K562 (cell line): ENCODE results near the gene ART4. TPM values are rescaled to one million over a fixed set of nuclear protein-coding genes. Genes with fewer than 3 reads are reported as not detected.

ENCODE experiments used
- ARHGAP35 ChIP-seq: fragments of 450-650 bp; IDR thresholded peaks from 2 replicates; pipeline ENCODE4 v1.6.1; 2018; ENCODE audit not compliant: partially characterized antibody
- GABPA ChIP-seq: fragments of 200-800 bp; sonication (Bioruptor generic); conservative IDR thresholded peaks from 2 replicates; pipeline ENCODE4 v1.6.1; 2016; ENCODE audit warnings: low read depth, missing genetic modification characterization, missing compliant biosample characterization
- ZNF184 ChIP-seq: sonication (generic); formaldehyde crosslinking; IDR thresholded peaks from 2 replicates; pipeline ENCODE4 v1.5.0; 2020; ENCODE audit warnings: missing genetic modification reagents
- ZNF583 ChIP-seq: fragments of 250-450 bp; sonication (Bioruptor Pico); IDR thresholded peaks from 2 replicates; pipeline ENCODE4 v1.4.0; 2020
- polyA plus RNA-seq, 8 experiments: library from polyadenylated mRNA; depleted of rRNA in 4 of 8; stranded (reverse) in 5 of 8; unstranded in 3 of 8; fragments of >200 nt; fragmentation: Nextera tagmentation in 2 of 8; fragmentation: Illumina TruSeq in 1 of 8; extraction: Ambion mirVana in 2 of 8; extraction: Trizol in 1 of 8; gene quantifications; 2 replicates each; pipeline versions ENCODE4 v1.2.1 to v1.2.3, GENCODE V29; 2011 to 2014; ENCODE audit warnings: inconsistent platforms in 1 of 8, missing spikeins in 1 of 8
- total RNA-seq, 7 experiments: library from RNA; depleted of rRNA in 6 of 7; stranded (reverse); fragments of >200 nt in 6 of 7; fragmentation: Illumina TruSeq in 2 of 7; extraction: Trizol in 2 of 7; gene quantifications; 2 replicates each; pipeline versions ENCODE4 v1.2.1 to v1.2.3, GENCODE V29; 2011 to 2021; ENCODE audit warnings: low replicate concordance in 1 of 7
- TF ChIP-seq, protein P1 (sequence below): fragments of 450-650 bp; IDR thresholded peaks from 2 replicates; pipeline ENCODE4 v1.7.0; 2016; ENCODE audit warnings: borderline replicate concordance
- TF ChIP-seq, protein P2 (sequence below): sonication (generic); formaldehyde crosslinking; IDR thresholded peaks from 2 replicates; pipeline ENCODE4 v1.8.1; 2022; ENCODE audit warnings: missing genetic modification reagents
- TF ChIP-seq, protein P3 (sequence below): fragments of 450-650 bp; IDR thresholded peaks from 2 replicates; pipeline ENCODE4 v1.6.1; 2016; ENCODE audit warnings: borderline replicate concordance
- TF ChIP-seq, protein P4 (sequence below): fragments of 450-650 bp; IDR thresholded peaks from 2 replicates; pipeline ENCODE4 v1.7.1; 2018; ENCODE audit warnings: mild to moderate bottlenecking, low read depth; ENCODE audit not compliant: partially characterized antibody
- TF ChIP-seq, protein P5 (sequence below): sonication (generic); formaldehyde crosslinking; IDR thresholded peaks from 2 replicates; pipeline ENCODE4 v1.8.1; 2023; ENCODE audit warnings: missing genetic modification reagents, mild to moderate bottlenecking, borderline replicate concordance
- TF ChIP-seq, protein P6 (sequence below): fragments of 250-450 bp; sonication (Bioruptor Pico); IDR thresholded peaks from 2 replicates; pipeline ENCODE4 v1.5.1; 2021; ENCODE audit warnings: mild to moderate bottlenecking
- TF ChIP-seq, protein P7 (sequence below), 2 experiments: fragments of 450-650 bp; IDR thresholded peaks; 2 replicates each; pipeline ENCODE4 v1.6.1; 2016

Gene ART4
- total and polyA plus RNA-seq, 9 of the 15 experiments (the other 6 are each of a cell fraction or from before 2014, with no cell fraction given), result 0.07 TPM; not detected in 8

DNA sequence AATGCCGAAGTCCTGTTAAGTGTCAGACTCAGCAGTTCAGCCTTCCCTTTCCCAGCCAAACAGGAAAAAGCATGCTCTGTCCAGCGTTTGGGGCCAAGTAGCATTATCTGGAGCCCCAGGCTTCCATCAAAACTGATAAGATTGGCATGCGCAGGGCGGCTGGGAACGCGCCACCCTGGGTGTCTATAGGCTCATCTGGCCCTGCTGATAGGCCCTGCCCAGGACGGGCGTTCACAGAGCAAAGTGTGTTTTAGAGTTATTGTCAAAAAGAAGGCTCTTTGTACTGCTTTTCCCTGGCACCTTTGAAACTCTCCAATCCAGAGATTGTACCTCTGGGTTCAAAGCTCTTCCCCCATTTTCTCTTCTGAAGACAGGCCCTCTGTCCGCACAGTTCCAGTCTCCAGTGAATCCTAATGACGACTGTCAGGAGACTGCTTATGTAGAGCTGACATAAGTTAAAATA is at the start of gene ART4 (continued):
- TF ChIP-seq, protein P1, sequence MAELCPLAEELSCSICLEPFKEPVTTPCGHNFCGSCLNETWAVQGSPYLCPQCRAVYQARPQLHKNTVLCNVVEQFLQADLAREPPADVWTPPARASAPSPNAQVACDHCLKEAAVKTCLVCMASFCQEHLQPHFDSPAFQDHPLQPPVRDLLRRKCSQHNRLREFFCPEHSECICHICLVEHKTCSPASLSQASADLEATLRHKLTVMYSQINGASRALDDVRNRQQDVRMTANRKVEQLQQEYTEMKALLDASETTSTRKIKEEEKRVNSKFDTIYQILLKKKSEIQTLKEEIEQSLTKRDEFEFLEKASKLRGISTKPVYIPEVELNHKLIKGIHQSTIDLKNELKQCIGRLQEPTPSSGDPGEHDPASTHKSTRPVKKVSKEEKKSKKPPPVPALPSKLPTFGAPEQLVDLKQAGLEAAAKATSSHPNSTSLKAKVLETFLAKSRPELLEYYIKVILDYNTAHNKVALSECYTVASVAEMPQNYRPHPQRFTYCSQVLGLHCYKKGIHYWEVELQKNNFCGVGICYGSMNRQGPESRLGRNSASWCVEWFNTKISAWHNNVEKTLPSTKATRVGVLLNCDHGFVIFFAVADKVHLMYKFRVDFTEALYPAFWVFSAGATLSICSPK, result no peak
- TF ChIP-seq ZNF583 (CRISPR knock-in tag) (no peak), ARHGAP35 (no peak), ZNF184 (CRISPR knock-in tag) (no peak), GABPA (no peak)
- TF ChIP-seq, protein P2, sequence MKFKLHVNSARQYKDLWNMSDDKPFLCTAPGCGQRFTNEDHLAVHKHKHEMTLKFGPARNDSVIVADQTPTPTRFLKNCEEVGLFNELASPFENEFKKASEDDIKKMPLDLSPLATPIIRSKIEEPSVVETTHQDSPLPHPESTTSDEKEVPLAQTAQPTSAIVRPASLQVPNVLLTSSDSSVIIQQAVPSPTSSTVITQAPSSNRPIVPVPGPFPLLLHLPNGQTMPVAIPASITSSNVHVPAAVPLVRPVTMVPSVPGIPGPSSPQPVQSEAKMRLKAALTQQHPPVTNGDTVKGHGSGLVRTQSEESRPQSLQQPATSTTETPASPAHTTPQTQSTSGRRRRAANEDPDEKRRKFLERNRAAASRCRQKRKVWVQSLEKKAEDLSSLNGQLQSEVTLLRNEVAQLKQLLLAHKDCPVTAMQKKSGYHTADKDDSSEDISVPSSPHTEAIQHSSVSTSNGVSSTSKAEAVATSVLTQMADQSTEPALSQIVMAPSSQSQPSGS (CRISPR knock-in tag), result no peak
- TF ChIP-seq, protein P3, sequence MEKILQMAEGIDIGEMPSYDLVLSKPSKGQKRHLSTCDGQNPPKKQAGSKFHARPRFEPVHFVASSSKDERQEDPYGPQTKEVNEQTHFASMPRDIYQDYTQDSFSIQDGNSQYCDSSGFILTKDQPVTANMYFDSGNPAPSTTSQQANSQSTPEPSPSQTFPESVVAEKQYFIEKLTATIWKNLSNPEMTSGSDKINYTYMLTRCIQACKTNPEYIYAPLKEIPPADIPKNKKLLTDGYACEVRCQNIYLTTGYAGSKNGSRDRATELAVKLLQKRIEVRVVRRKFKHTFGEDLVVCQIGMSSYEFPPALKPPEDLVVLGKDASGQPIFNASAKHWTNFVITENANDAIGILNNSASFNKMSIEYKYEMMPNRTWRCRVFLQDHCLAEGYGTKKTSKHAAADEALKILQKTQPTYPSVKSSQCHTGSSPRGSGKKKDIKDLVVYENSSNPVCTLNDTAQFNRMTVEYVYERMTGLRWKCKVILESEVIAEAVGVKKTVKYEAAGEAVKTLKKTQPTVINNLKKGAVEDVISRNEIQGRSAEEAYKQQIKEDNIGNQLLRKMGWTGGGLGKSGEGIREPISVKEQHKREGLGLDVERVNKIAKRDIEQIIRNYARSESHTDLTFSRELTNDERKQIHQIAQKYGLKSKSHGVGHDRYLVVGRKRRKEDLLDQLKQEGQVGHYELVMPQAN, result no peak
- TF ChIP-seq, protein P4, sequence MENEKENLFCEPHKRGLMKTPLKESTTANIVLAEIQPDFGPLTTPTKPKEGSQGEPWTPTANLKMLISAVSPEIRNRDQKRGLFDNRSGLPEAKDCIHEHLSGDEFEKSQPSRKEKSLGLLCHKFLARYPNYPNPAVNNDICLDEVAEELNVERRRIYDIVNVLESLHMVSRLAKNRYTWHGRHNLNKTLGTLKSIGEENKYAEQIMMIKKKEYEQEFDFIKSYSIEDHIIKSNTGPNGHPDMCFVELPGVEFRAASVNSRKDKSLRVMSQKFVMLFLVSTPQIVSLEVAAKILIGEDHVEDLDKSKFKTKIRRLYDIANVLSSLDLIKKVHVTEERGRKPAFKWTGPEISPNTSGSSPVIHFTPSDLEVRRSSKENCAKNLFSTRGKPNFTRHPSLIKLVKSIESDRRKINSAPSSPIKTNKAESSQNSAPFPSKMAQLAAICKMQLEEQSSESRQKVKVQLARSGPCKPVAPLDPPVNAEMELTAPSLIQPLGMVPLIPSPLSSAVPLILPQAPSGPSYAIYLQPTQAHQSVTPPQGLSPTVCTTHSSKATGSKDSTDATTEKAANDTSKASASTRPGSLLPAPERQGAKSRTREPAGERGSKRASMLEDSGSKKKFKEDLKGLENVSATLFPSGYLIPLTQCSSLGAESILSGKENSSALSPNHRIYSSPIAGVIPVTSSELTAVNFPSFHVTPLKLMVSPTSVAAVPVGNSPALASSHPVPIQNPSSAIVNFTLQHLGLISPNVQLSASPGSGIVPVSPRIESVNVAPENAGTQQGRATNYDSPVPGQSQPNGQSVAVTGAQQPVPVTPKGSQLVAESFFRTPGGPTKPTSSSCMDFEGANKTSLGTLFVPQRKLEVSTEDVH, result no peak
- TF ChIP-seq, protein P5, sequence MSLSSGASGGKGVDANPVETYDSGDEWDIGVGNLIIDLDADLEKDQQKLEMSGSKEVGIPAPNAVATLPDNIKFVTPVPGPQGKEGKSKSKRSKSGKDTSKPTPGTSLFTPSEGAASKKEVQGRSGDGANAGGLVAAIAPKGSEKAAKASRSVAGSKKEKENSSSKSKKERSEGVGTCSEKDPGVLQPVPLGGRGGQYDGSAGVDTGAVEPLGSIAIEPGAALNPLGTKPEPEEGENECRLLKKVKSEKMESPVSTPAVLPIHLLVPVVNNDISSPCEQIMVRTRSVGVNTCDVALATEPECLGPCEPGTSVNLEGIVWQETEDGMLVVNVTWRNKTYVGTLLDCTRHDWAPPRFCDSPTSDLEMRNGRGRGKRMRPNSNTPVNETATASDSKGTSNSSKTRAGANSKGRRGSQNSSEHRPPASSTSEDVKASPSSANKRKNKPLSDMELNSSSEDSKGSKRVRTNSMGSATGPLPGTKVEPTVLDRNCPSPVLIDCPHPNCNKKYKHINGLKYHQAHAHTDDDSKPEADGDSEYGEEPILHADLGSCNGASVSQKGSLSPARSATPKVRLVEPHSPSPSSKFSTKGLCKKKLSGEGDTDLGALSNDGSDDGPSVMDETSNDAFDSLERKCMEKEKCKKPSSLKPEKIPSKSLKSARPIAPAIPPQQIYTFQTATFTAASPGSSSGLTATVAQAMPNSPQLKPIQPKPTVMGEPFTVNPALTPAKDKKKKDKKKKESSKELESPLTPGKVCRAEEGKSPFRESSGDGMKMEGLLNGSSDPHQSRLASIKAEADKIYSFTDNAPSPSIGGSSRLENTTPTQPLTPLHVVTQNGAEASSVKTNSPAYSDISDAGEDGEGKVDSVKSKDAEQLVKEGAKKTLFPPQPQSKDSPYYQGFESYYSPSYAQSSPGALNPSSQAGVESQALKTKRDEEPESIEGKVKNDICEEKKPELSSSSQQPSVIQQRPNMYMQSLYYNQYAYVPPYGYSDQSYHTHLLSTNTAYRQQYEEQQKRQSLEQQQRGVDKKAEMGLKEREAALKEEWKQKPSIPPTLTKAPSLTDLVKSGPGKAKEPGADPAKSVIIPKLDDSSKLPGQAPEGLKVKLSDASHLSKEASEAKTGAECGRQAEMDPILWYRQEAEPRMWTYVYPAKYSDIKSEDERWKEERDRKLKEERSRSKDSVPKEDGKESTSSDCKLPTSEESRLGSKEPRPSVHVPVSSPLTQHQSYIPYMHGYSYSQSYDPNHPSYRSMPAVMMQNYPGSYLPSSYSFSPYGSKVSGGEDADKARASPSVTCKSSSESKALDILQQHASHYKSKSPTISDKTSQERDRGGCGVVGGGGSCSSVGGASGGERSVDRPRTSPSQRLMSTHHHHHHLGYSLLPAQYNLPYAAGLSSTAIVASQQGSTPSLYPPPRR (CRISPR knock-in tag), result no peak
- TF ChIP-seq, protein P6, sequence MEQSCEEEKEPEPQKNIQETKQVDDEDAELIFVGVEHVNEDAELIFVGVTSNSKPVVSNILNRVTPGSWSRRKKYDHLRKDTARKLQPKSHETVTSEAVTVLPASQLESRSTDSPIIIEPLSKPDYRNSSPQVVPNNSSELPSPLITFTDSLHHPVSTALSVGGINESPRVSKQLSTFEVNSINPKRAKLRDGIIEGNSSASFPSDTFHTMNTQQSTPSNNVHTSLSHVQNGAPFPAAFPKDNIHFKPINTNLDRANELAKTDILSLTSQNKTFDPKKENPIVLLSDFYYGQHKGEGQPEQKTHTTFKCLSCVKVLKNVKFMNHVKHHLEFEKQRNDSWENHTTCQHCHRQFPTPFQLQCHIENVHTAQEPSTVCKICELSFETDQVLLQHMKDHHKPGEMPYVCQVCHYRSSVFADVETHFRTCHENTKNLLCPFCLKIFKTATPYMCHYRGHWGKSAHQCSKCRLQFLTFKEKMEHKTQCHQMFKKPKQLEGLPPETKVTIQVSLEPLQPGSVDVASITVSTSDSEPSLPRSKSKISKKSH (CRISPR knock-in tag), result no peak
- TF ChIP-seq, protein P7, sequence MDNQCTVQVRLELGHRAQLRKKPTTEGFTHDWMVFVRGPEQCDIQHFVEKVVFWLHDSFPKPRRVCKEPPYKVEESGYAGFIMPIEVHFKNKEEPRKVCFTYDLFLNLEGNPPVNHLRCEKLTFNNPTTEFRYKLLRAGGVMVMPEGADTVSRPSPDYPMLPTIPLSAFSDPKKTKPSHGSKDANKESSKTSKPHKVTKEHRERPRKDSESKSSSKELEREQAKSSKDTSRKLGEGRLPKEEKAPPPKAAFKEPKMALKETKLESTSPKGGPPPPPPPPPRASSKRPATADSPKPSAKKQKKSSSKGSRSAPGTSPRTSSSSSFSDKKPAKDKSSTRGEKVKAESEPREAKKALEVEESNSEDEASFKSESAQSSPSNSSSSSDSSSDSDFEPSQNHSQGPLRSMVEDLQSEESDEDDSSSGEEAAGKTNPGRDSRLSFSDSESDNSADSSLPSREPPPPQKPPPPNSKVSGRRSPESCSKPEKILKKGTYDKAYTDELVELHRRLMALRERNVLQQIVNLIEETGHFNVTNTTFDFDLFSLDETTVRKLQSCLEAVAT (IDR thresholded peaks at IDR 0.05), result no peak
